ENCODE measurements around the gene FCMR. TPM values are rescaled to one million over a fixed set of nuclear protein-coding genes. Genes with fewer than 3 reads are reported as not detected.

The FCMR gene
- total and polyA plus RNA-seq, 2 donors (not counting 1 experiment from before 2014, with no cell fraction given): 711 to 931 TPM

GRCh38 chr1:206963740-206964139 lies 42.0 kb upstream of the FCMR start:
- ATAC-seq (ENCODE audit: low read depth) (no peak), DNase-seq (no peak)
- 100% methylated on average over 1 of the region's 1 CpG for WGBS (ENCODE audit: insufficient coverage)
- Mint-ChIP-seq H3K27me3 (no peaks in the 10 kb centered on the region), H3K27ac (no peak overlapping the region), H3K4me1 (peaks cover 23% of the 10 kb centered on the region), H3K4me3 (no peak overlapping the region), H3K9me3 (ENCODE audit: insufficient read depth) (no peaks in the 10 kb centered on the region)
- Histone ChIP-seq H2AFZ (ENCODE audit: insufficient read depth, low read depth, low read length, poor library complexity, severe bottlenecking) (no peak overlapping the region), H3K9ac (ENCODE audit: low read length) (no peak overlapping the region), H3K27ac (ENCODE audit: low read length in 2 of 2) (no peak overlapping the region), H3K9me3 (ENCODE audit: control extremely low read depth in 1 of 3, control insufficient read depth in 2 of 3, insufficient read depth in 1 of 3, low read length in 2 of 3) (no peaks in the 10 kb centered on the region), H3K4me1 (ENCODE audit: control insufficient read depth in 2 of 2, insufficient read depth in 2 of 2, low read length in 2 of 2) (peaks cover 13 to 20% of the 10 kb centered on the region in 2 donors), H3K4me3 (ENCODE audit: control extremely low read depth in 1 of 5, extremely low read depth in 1 of 5, insufficient read depth in 1 of 5, low read depth in 2 of 5, low read length in 4 of 5) (no peak overlapping the region), H3K4me2 (replicated peaks; ENCODE audit: low read depth, low read length, poor library complexity, severe bottlenecking) (no peak overlapping the region), H3K36me3 (replicated peaks in 1 of 2; ENCODE audit: control extremely low read depth in 1 of 2, control insufficient read depth in 1 of 2, extremely low read depth in 1 of 2, insufficient read depth in 2 of 2, low read length in 1 of 2) (no peaks in the 10 kb centered on the region), H3K27me3 (replicated peaks in 1 of 4; ENCODE audit: control extremely low read depth in 1 of 4, control insufficient read depth in 3 of 4, insufficient read depth in 4 of 4, low read length in 3 of 4) (no peaks in the 10 kb centered on the region), H3K79me2 (ENCODE audit: control insufficient read depth, insufficient read depth, low read length) (no peaks in the 10 kb centered on the region), H4K20me1 (ENCODE audit: control insufficient read depth, insufficient read depth, low read length, poor library complexity, severe bottlenecking) (no peaks in the 10 kb centered on the region)
- TF ChIP-seq CTCF (IDR thresholded peaks at IDR 0.05) (no peak), EZH2 (IDR thresholded peaks at IDR 0.05; ENCODE audit: borderline replicate concordance, insufficient read depth, low read depth, low read length, poor library complexity, severe bottlenecking) (no peak)
- CTCF ChIA-PET: interaction anchor here (1.7 to 3.4 kb wide), 2 partner anchors 18 to 52 kb away, joined by 5 to 12 read pairs; no protein-coding TSS in a partner anchor
- intact Hi-C loops (cut with micrococcal nuclease): no loop called here
- POLR2A ChIA-PET: no interaction called here

GRCh38 chr1:206963119-206963712 lies 41.5 kb upstream of the FCMR start:
- no peak for ATAC-seq (ENCODE audit: low read depth)
- Histone ChIP-seq H3K9me3 (ENCODE audit: control extremely low read depth in 1 of 3, control insufficient read depth in 2 of 3, insufficient read depth in 1 of 3, low read length in 2 of 3) (no peaks in the 10 kb centered on the region), H2AFZ (ENCODE audit: insufficient read depth, low read depth, low read length, poor library complexity, severe bottlenecking) (no peak overlapping the region), H3K9ac (ENCODE audit: low read length) (no peak overlapping the region), H3K36me3 (replicated peaks in 1 of 2; ENCODE audit: control extremely low read depth in 1 of 2, control insufficient read depth in 1 of 2, extremely low read depth in 1 of 2, insufficient read depth in 2 of 2, low read length in 1 of 2) (no peaks in the 10 kb centered on the region), H3K4me2 (replicated peaks; ENCODE audit: low read depth, low read length, poor library complexity, severe bottlenecking) (no peak overlapping the region), H3K79me2 (ENCODE audit: control insufficient read depth, insufficient read depth, low read length) (no peaks in the 10 kb centered on the region), H4K20me1 (ENCODE audit: control insufficient read depth, insufficient read depth, low read length, poor library complexity, severe bottlenecking) (no peaks in the 10 kb centered on the region), H3K4me1 (ENCODE audit: control insufficient read depth in 2 of 2, insufficient read depth in 2 of 2, low read length in 2 of 2) (peaks cover 13 to 20% of the 10 kb centered on the region in 2 donors), H3K27me3 (replicated peaks in 1 of 4; ENCODE audit: control extremely low read depth in 1 of 4, control insufficient read depth in 3 of 4, insufficient read depth in 4 of 4, low read length in 3 of 4) (no peaks in the 10 kb centered on the region), H3K27ac (ENCODE audit: low read length in 2 of 2) (no peak overlapping the region), H3K4me3 (ENCODE audit: control extremely low read depth in 1 of 5, extremely low read depth in 1 of 5, insufficient read depth in 1 of 5, low read depth in 2 of 5, low read length in 4 of 5) (no peak overlapping the region)
- intact Hi-C loops (cut with micrococcal nuclease): no loop called here
- no peak for DNase-seq
- ChIA-PET CTCF (interaction anchor here (0.9 to 3.4 kb wide), 4 partner anchors 19 to 299 kb away, joined by 3 to 12 read pairs (median 4); no protein-coding TSS in a partner anchor), POLR2A (no interaction called here)
- no peaks in the 10 kb centered on the region for H3K9me3 Mint-ChIP-seq (ENCODE audit: insufficient read depth)
- H3K27ac Mint-ChIP-seq: no peak overlapping the region
- TF ChIP-seq CTCF (IDR thresholded peaks at IDR 0.05) (no peak), EZH2 (IDR thresholded peaks at IDR 0.05; ENCODE audit: borderline replicate concordance, insufficient read depth, low read depth, low read length, poor library complexity, severe bottlenecking) (no peak)
- no peaks in the 10 kb centered on the region for H3K27me3 Mint-ChIP-seq
- peaks cover 23% of the 10 kb centered on the region for H3K4me1 Mint-ChIP-seq
- H3K4me3 Mint-ChIP-seq: no peak overlapping the region
- WGBS (ENCODE audit: insufficient coverage): 100% methylated on average over 2 of the region's 5 CpGs

All from B cell (primary cell).